Common myeloid progenitor, CD34-positive (primary cell): Measurements from ENCODE around the gene MRPL43.

ENCODE experiments used
- CTCF ChIA-PET: fragments of 350-600 bp; sonication (Branson Sonifier 250); formaldehyde crosslinking; loops from one replicate; lab custom pipeline; 2021; ENCODE audit warnings: antibody characterized with exemption; lab: Charles Lee
- POLR2A ChIA-PET: fragments of 350-600 bp; sonication (Branson Sonifier 250); formaldehyde crosslinking; loops from one replicate; lab custom pipeline; 2021; ENCODE audit warnings: antibody characterized with exemption; lab: Charles Lee
- DNase-seq, 3 donors: peaks; one replicate each; pipeline versions ENCODE4 v3.0.0 to v3.0.0-alpha.2; 2013
- H3K27ac ChIP-seq, 2 experiments: 1 replicate in 1 of 2; 2 replicates in 1 of 2; pipeline ENCODE4 v1.7.0; 2013; ENCODE audit warnings: inconsistent platforms in 2 of 2, low read length in 2 of 2, mild to moderate bottlenecking in 2 of 2, low read depth in 1 of 2, moderate library complexity in 1 of 2; ENCODE audit not compliant: severe bottlenecking in 2 of 2, insufficient read depth in 1 of 2, poor library complexity in 1 of 2
- H3K27me3 ChIP-seq, 5 experiments: replicated peaks in 2 of 5; 1 replicate in 3 of 5; 2 replicates in 2 of 5; pipeline versions ENCODE4 v1.6.1 to v1.7.0; 2013; ENCODE audit warnings: low read length in 4 of 5, mild to moderate bottlenecking in 2 of 5, moderate library complexity in 2 of 5, inconsistent platforms in 1 of 5; ENCODE audit not compliant: insufficient read depth in 5 of 5, control insufficient read depth in 4 of 5
- H3K36me3 ChIP-seq, 4 experiments: 1 replicate in 2 of 4; 2 replicates in 2 of 4; pipeline versions ENCODE4 v1.6.1 to v1.7.0; 2013; ENCODE audit warnings: low read length in 3 of 4, control low read depth in 1 of 4, mild to moderate bottlenecking in 1 of 4; ENCODE audit not compliant: control insufficient read depth in 4 of 4, insufficient read depth in 4 of 4
- H3K4me1 ChIP-seq, 4 experiments: 1 replicate in 3 of 4; 2 replicates in 1 of 4; pipeline versions ENCODE4 v1.6.1 to v1.7.1; 2013; ENCODE audit warnings: low read length in 3 of 4, mild to moderate bottlenecking in 3 of 4, control low read depth in 1 of 4, inconsistent platforms in 1 of 4, moderate library complexity in 1 of 4; ENCODE audit not compliant: control insufficient read depth in 4 of 4, insufficient read depth in 4 of 4; ENCODE audit errors: control extremely low read depth in 1 of 4
- H3K4me3 ChIP-seq, 7 experiments: 1 replicate in 4 of 7; 2 replicates in 3 of 7; pipeline versions ENCODE4 v1.5.1 to v1.7.0; 2013; ENCODE audit warnings: mild to moderate bottlenecking in 7 of 7, low read length in 6 of 7, moderate library complexity in 6 of 7, inconsistent platforms in 2 of 7, low read depth in 2 of 7, control low read depth in 1 of 7; ENCODE audit not compliant: insufficient read depth in 4 of 7, control insufficient read depth in 1 of 7; ENCODE audit errors: extremely low read depth in 1 of 7
- H3K9me3 ChIP-seq, 5 experiments: 1 replicate in 4 of 5; 2 replicates in 1 of 5; pipeline versions ENCODE4 v1.6.1 to v1.7.1; 2013; ENCODE audit warnings: low read length in 4 of 5, mild to moderate bottlenecking in 2 of 5, inconsistent platforms in 1 of 5, low read depth in 1 of 5, moderate library complexity in 1 of 5; ENCODE audit not compliant: control insufficient read depth in 4 of 5, insufficient read depth in 2 of 5; ENCODE audit errors: control extremely low read depth in 1 of 5
- WGBS: methylation state at CpG from one replicate; pipeline ENCODE4 v1.1.5; 2013; ENCODE audit not compliant: insufficient coverage; 5-methylcytosine and 5-hydroxymethylcytosine counted together

The MRPL43 gene

DNA sequence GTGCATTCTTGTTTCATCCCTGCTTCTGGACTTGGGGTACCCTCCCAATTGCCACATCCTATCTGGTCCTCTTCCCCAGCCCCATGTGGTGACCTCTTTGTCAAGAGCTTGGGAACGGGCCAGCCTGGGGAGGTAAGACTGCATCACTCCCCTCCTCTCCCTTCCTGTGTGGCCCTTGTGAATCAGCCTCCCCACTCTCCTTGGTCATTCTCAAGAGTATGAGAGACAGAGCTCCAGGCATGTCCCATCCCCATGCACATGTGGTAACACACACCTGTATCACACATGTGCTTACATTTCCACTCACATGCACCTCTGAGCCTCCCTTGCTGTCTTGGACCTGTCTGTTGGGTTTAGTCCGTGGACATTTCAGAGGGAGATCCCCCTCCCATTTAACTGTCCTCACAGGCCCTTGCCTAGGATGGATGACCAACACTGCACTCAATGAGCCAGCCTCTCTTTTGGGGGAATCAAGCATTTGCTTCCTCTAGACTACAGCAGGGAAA lies 2.6 kb downstream of the MRPL43 start:
- WGBS: 85% methylated on average over 2 of the region's 2 CpGs

DNA sequence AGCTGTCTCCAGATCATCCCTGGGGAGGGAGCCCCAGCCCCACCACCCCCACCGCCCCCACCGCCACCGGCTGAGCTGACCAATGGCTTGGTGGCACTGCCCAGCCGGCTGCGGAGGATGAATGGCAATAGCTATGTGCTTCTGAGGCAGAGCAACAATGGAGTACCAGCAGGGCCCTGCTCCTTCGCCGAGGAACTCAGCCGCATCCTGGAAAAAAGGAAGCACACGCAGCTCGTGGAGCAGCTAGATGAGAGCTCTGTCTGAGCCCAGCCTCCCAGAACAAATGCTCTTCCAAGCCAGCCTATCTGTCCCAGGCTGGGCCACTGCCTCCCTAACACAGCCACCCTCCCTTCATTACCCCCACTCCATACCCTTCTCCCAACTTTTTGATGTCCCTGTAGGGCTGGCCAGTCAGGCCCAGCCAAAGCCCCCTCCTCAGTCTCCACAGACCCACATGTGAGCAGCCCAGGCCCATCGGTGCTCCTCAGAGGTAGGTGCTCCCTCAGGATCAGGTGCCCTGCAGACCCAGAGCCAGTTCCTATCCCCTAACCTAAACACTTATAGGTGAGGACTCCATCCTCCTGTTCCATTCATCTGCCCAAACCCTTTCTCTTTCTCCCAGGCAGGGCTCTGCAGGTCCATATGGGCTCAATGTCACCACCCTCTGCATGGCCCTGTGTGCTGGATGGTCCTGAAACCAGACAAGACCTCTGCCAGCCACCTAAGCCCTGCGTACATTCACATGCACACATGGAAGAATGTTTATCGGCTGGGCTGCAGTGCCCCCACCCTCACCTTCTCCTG lies 3.2 kb downstream of the MRPL43 start:
- 95% methylated on average over 9 of the region's 13 CpGs for WGBS
- CTCF ChIA-PET: no interaction called here

More for the DNA sequence above, 2.6 kb downstream of the MRPL43 start:
- Histone ChIP-seq H3K36me3 (peaks cover 4 to 48% (median 33%) of the 10 kb centered on the region in 4 experiments), H3K27me3 (no peaks in the 10 kb centered on the region), H3K4me3 (no peak overlapping the region), H3K9me3 (no peaks in the 10 kb centered on the region), H3K27ac (no peak overlapping the region), H3K4me1 (peaks cover 4 to 34% (median 25%) of the 10 kb centered on the region in 4 experiments)
- ChIA-PET POLR2A (no interaction called here), CTCF (interaction anchor here (1.7 to 23.7 kb wide), 4 partner anchors 13 to 32 kb away, joined by 7 to 311 read pairs (median 30); partner anchors contain the start of genes LZTS2 and SEMA4G)
- DNase-seq: no peak

GRCh38 chr10:100982916-100983830 lies 4.1 kb downstream of the MRPL43 start:
- peaks cover 4 to 18% (median 16%) of the 10 kb centered on the region in 4 experiments for H3K4me1 ChIP-seq
- no peaks in the 10 kb centered on the region for H3K9me3 ChIP-seq
- POLR2A ChIA-PET: no interaction called here
- WGBS: 97% methylated on average over 19 of the region's 24 CpGs
- CTCF ChIA-PET: interaction anchor here (1.3 kb wide), 1 partner anchor 15 kb away, joined by 5 read pairs; no protein-coding TSS in a partner anchor
- peaks cover 6 to 44% (median 23%) of the 10 kb centered on the region in 4 experiments for H3K36me3 ChIP-seq
- DNase-seq: no peak
- H3K27me3 ChIP-seq: no peaks in the 10 kb centered on the region
- no peak overlapping the region for H3K4me3 ChIP-seq
- no peak overlapping the region for H3K27ac ChIP-seq

More for the DNA sequence above, 3.2 kb downstream of the MRPL43 start:
- no peak overlapping the region for H3K27ac ChIP-seq
- no peak for DNase-seq
- no peaks in the 10 kb centered on the region for H3K9me3 ChIP-seq
- H3K27me3 ChIP-seq: no peaks in the 10 kb centered on the region
- peaks cover 4 to 27% (median 22%) of the 10 kb centered on the region in 4 experiments for H3K4me1 ChIP-seq
- H3K4me3 ChIP-seq: no peak overlapping the region
- peaks cover 4 to 43% (median 27%) of the 10 kb centered on the region in 4 experiments for H3K36me3 ChIP-seq
- POLR2A ChIA-PET: no interaction called here

DNA sequence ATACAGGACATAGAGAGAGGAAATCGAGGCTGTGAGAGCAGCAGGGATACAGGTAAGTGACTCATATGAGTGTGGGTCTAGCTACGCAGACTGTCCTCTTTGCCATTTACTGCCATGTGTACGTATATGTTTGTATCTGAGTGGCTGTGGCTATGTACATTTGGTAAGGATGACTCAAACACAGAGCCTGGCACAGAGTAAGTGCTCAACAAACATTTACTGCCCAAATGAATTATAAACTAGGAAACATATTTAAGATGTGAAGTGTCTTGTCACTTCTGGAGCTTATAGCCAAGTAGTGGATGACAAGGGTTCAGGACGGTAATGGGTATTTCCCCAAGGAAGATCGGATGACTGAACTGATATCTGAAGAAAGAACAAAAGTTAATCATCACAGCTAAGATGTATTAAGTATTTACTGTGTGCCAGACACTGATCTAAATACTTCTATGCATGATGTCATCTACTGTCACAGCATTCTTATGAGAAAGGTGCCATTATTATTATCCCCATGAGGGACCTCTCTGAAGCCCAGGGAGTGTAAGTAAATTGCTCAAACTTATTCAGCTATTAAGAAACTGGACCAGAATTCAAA lies 6.0 kb downstream of the MRPL43 start:
- DNase-seq: no peak
- ChIA-PET POLR2A (interaction anchor here (0.6 kb wide), 1 partner anchor 33 kb away, joined by 11 read pairs; no protein-coding TSS in a partner anchor), CTCF (interaction anchor here (0.8 to 2.4 kb wide), 7 partner anchors 9 to 430 kb away, joined by 3 to 10 read pairs (median 5); partner anchors contain the start of gene SEMA4G)
- 100% methylated on average over 1 of the region's 5 CpGs for WGBS
- peaks cover 6 to 44% (median 23%) of the 10 kb centered on the region in 4 experiments for H3K36me3 ChIP-seq
- H3K27me3 ChIP-seq: no peaks in the 10 kb centered on the region
- H3K4me3 ChIP-seq: no peak overlapping the region
- H3K9me3 ChIP-seq: no peaks in the 10 kb centered on the region
- no peak overlapping the region for H3K27ac ChIP-seq
- peaks cover 0 to 5% (median under 1%) of the 10 kb centered on the region in 4 experiments for H3K4me1 ChIP-seq

DNA sequence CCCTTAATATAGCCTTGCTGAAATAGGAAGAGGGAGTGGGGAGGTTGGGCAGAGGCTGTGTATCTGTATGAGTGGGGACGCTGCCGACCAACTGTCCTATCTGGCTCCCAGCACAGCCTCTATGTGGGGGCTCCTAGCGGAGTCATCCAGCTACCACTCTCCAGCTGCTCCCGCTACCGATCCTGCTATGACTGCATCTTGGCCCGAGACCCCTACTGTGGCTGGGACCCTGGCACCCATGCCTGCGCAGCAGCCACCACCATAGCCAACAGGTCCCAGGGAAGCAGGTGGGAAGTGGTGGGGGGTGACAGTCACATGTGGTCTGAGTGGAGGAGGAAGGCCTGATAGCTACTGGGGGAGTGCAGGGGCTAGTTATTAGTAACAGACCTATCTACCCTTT lies 6.6 kb downstream of the MRPL43 start:
- no peak for DNase-seq
- POLR2A ChIA-PET: interaction anchor here (0.6 kb wide), 1 partner anchor 33 kb away, joined by 11 read pairs; no protein-coding TSS in a partner anchor
- Histone ChIP-seq H3K4me3 (no peak overlapping the region), H3K27me3 (no peaks in the 10 kb centered on the region), H3K27ac (no peak overlapping the region), H3K4me1 (no peaks in the 10 kb centered on the region), H3K36me3 (peaks cover 6 to 43% (median 23%) of the 10 kb centered on the region in 4 experiments), H3K9me3 (no peaks in the 10 kb centered on the region)
- 100% methylated on average over 1 of the region's 7 CpGs for WGBS
- CTCF ChIA-PET: interaction anchor here (0.8 to 2.4 kb wide), 7 partner anchors 9 to 430 kb away, joined by 3 to 10 read pairs (median 5); partner anchors contain the start of gene SEMA4G

DNA sequence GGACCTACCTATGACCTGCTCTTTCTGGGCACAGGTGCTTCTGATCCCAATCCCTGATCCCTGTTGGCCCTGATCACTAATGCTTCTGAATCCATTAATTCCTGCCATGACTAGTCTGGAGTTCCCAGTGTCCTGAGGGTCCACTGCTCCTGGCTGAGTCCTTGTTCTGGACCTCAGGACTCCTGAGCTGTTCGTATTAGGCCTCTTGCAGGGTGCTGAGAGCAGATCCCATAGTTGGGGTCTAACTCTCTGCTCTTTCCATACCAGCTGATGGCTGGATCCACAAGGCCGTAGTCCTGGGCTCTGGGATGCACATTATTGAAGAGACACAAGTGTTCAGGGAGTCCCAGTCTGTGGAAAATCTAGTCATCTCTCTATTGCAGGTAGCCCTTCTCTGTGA lies 7.0 kb downstream of the MRPL43 start:
- Histone ChIP-seq H3K27ac (no peak overlapping the region), H3K9me3 (no peaks in the 10 kb centered on the region), H3K4me1 (no peaks in the 10 kb centered on the region), H3K36me3 (peaks cover 6 to 39% (median 23%) of the 10 kb centered on the region in 4 experiments), H3K4me3 (no peak overlapping the region), H3K27me3 (no peaks in the 10 kb centered on the region)
- ChIA-PET CTCF (interaction anchor here (1.5 to 2.4 kb wide), 4 partner anchors 8 to 38 kb away, joined by 4 to 10 read pairs (median 8); partner anchors contain the start of gene SEMA4G), POLR2A (interaction anchor here (0.6 kb wide), 1 partner anchor 34 kb away, joined by 11 read pairs; no protein-coding TSS in a partner anchor)
- no peak for DNase-seq
- WGBS: 92% methylated on average over 2 of the region's 2 CpGs
